Spleen (tissue), 11 donors: ENCODE results near the gene TDRD1. TPM values are rescaled to one million over a fixed set of nuclear protein-coding genes. Genes with fewer than 3 reads are reported as not detected.

Experiments used
- DNase-seq: peaks from one replicate; pipeline ENCODE4 v3.0.0-alpha.2; 2020
- H3K27ac ChIP-seq, 8 donors: fragments of 200-600 bp; sonication (generic) in 7 of 8; 1 replicate in 4 of 8; 2 replicates in 4 of 8; pipeline versions ENCODE4 v1.5.0 to v1.8.0; 2016 to 2021; ENCODE audit warnings: inconsistent platforms in 4 of 8, mild to moderate bottlenecking in 4 of 8, moderate library complexity in 1 of 8
- H3K27me3 ChIP-seq, 7 donors: fragments of 200-600 bp; sonication (generic) in 6 of 7; replicated peaks in 1 of 7; 1 replicate in 4 of 7; 2 replicates in 3 of 7; pipeline versions ENCODE4 v1.5.0 to v1.8.0; 2016 to 2021; ENCODE audit warnings: inconsistent platforms in 3 of 7, mild to moderate bottlenecking in 1 of 7
- H3K36me3 ChIP-seq, 6 donors: fragments of 200-600 bp; sonication (generic) in 5 of 6; 1 replicate in 4 of 6; 2 replicates in 2 of 6; pipeline versions ENCODE4 v1.5.0 to v1.8.0; 2016 to 2021; ENCODE audit warnings: inconsistent platforms in 2 of 6
- H3K4me1 ChIP-seq, 6 donors: fragments of 200-600 bp; sonication (generic) in 5 of 6; 1 replicate in 3 of 6; 2 replicates in 3 of 6; pipeline versions ENCODE4 v1.5.0 to v1.8.0; 2016 to 2021; ENCODE audit warnings: inconsistent platforms in 3 of 6
- H3K4me3 ChIP-seq, 8 donors: fragments of 200-600 bp; sonication (generic) in 7 of 8; 1 replicate in 4 of 8; 2 replicates in 4 of 8; pipeline versions ENCODE4 v1.5.0 to v1.8.0; 2016 to 2021; ENCODE audit warnings: inconsistent platforms in 4 of 8, mild to moderate bottlenecking in 4 of 8, moderate library complexity in 2 of 8
- H3K9me3 ChIP-seq, 8 donors: fragments of 200-600 bp; sonication (generic) in 7 of 8; 1 replicate in 4 of 8; 2 replicates in 4 of 8; pipeline versions ENCODE4 v1.5.0 to v1.8.0; 2016 to 2021; ENCODE audit warnings: inconsistent platforms in 4 of 8
- CTCF ChIP-seq, 11 experiments: fragments of 200-600 bp in 7 of 11; fragments of 450-650 bp in 4 of 11; sonication (generic) in 4 of 11; IDR thresholded peaks in 8 of 11; conservative IDR thresholded peaks in 3 of 11; 1 replicate in 7 of 11; 2 replicates in 4 of 11; pipeline versions ENCODE4 v1.4.0 to v1.8.0; 2016 to 2021; ENCODE audit warnings: antibody characterized with exemption in 11 of 11, inconsistent platforms in 4 of 11, mild to moderate bottlenecking in 1 of 11
- POLR2A ChIP-seq, 3 donors: fragments of 450-650 bp; IDR thresholded peaks; one replicate each; pipeline ENCODE4 v1.5.1; 2017; ENCODE audit warnings: antibody characterized with exemption in 3 of 3, mild to moderate bottlenecking in 1 of 3
- POLR2AphosphoS5 ChIP-seq, 3 donors: sonication (generic); formaldehyde crosslinking; IDR thresholded peaks; one replicate each; pipeline ENCODE4 v1.5.1; 2017; ENCODE audit warnings: antibody characterized with exemption in 3 of 3
- WGBS, 5 donors: extraction: QIAGEN DNeasy Blood & Tissue Kit in 3 of 5; methylation state at CpG; one replicate each; pipeline versions ENCODE4 v1.1.5 to v1.1.7; 2013 to 2018; 5-methylcytosine and 5-hydroxymethylcytosine counted together
- intact Hi-C: fragments of 100-400 bp; cut with DNase I; formaldehyde crosslinking; loops from one replicate; pipeline ENCODE4 v1.15.0; 2023; ENCODE audit warnings: low total_unique reads
- polyA plus RNA-seq, 3 donors: library from polyadenylated mRNA; stranded (reverse); fragments of 200-250 nt; gene quantifications; one replicate each; pipeline ENCODE4 v1.2.1, GENCODE V29; 2013
- total RNA-seq, 7 donors: library from RNA; depleted of rRNA in 3 of 7; stranded (reverse); fragments of >200 nt in 3 of 7; fragmentation: NEBNext Ultra II Directional in 4 of 7; extraction: Animal tissue kit (Norgen Biotek cat#: 25700) in 4 of 7; gene quantifications; one replicate each; pipeline versions ENCODE4 v1.1.0 to v1.2.1, GENCODE V29; 2016 to 2021
- donor health status: healthy with polysubstance abuse.
- donor health status: DM: no; HTN: no; CAD: no; lungs with moderate emphysema.
- donor health status: DM: no; HTN: no; CAD: no.
- donor health status: Bipolar disorder and iron deficiency.
- donor health status: healthy.
- donor health status: DM: no; HTN: no; CAD: no.
- donor health status: DM: yes; HTN: yes; CAD: no.

Gene TDRD1
- total and polyA plus RNA-seq, 10 donors, result 0.02 to 3.9 (median 0.92) TPM

- H3K4me1 ChIP-seq, result no peaks in the 10 kb centered on the region
- peaks cover 0 to 93% (median 49%) of the 10 kb centered on the region in 6 donors for H3K36me3 ChIP-seq
- intact Hi-C loops, result no loop called here
- H3K27ac ChIP-seq, result no peak overlapping the region
- no peak for DNase-seq
- H3K4me3 ChIP-seq, result no peak overlapping the region
- no peak for TF ChIP-seq POLR2AphosphoS5 (IDR thresholded peaks at IDR 0.05)
- no peak for TF ChIP-seq POLR2A (IDR thresholded peaks at IDR 0.05)
- TF ChIP-seq CTCF (IDR thresholded peaks at IDR 0.05 in 8 of 11, conservative IDR thresholded peaks at IDR 0.05 in 3 of 11), result no peak
- 90 to 96% (median 93%) methylated on average over 2 of the region's 2 CpGs for WGBS, 5 donors
- H3K9me3 ChIP-seq, result no peaks in the 10 kb centered on the region
- H3K27me3 ChIP-seq, result no peaks in the 10 kb centered on the region
These were observed 27.7 kb upstream of the TDRD1 start for GRCh38 chr10:114151486-114151885.

GRCh38 chr10:114151892-114152291 is 27.3 kb upstream of the TDRD1 start:
- Histone ChIP-seq H3K4me3 (no peak overlapping the region), H3K9me3 (no peaks in the 10 kb centered on the region), H3K27me3 (no peaks in the 10 kb centered on the region), H3K27ac (no peak overlapping the region), H3K4me1 (no peaks in the 10 kb centered on the region), H3K36me3 (peaks cover 0 to 93% (median 51%) of the 10 kb centered on the region in 6 donors)
- DNase-seq, result no peak
- TF ChIP-seq POLR2A (IDR thresholded peaks at IDR 0.05), result no peak
- TF ChIP-seq CTCF (IDR thresholded peaks at IDR 0.05 in 8 of 11, conservative IDR thresholded peaks at IDR 0.05 in 3 of 11), result no peak
- TF ChIP-seq POLR2AphosphoS5 (IDR thresholded peaks at IDR 0.05), result no peak
- intact Hi-C loops, result no loop called here
- 87 to 98% (median 92%) methylated on average over 1 of the region's 1 CpG for WGBS, 5 donors

- H3K27me3 ChIP-seq, result no peaks in the 10 kb centered on the region
These were observed 21.2 kb upstream of the TDRD1 start for GRCh38 chr10:114157912-114158311.

GRCh38 chr10:114163062-114163461 is 16.1 kb upstream of the TDRD1 start:
- DNase-seq, result no peak
- no peak for TF ChIP-seq POLR2AphosphoS5 (IDR thresholded peaks at IDR 0.05)
- no peak for TF ChIP-seq CTCF (IDR thresholded peaks at IDR 0.05 in 8 of 11, conservative IDR thresholded peaks at IDR 0.05 in 3 of 11)
- no peak for TF ChIP-seq POLR2A (IDR thresholded peaks at IDR 0.05)
- intact Hi-C loops, result no loop called here
- WGBS, 5 donors, result 56 to 63% (median 58%) methylated on average over 2 of the region's 2 CpGs
- H3K4me3 ChIP-seq, result no peak overlapping the region
- peaks cover 0 to 66% (median 6%) of the 10 kb centered on the region in 6 donors for H3K36me3 ChIP-seq
- H3K9me3 ChIP-seq, result peaks cover 0 to under 1% (median 0%) of the 10 kb centered on the region in 8 donors
- peaks cover 0 to 40% (median 12%) of the 10 kb centered on the region in 6 donors for H3K4me1 ChIP-seq
- H3K27me3 ChIP-seq, result no peaks in the 10 kb centered on the region
- no peak overlapping the region for H3K27ac ChIP-seq

More at GRCh38 chr10:114157912-114158311, 21.2 kb upstream of the TDRD1 start:
- no peak overlapping the region for H3K4me3 ChIP-seq
- peaks cover 0 to 92% (median 30%) of the 10 kb centered on the region in 6 donors for H3K36me3 ChIP-seq
- H3K27ac ChIP-seq, result no peak overlapping the region
- 94 to 100% (median 96%) methylated on average over 2 of the region's 2 CpGs for WGBS, 5 donors
- DNase-seq, result no peak
- intact Hi-C loops, result no loop called here
- no peaks in the 10 kb centered on the region for H3K9me3 ChIP-seq
- peaks cover 0 to 21% (median 3%) of the 10 kb centered on the region in 6 donors for H3K4me1 ChIP-seq
- TF ChIP-seq CTCF (IDR thresholded peaks at IDR 0.05 in 8 of 11, conservative IDR thresholded peaks at IDR 0.05 in 3 of 11), result no peak
- no peak for TF ChIP-seq POLR2A (IDR thresholded peaks at IDR 0.05)
- TF ChIP-seq POLR2AphosphoS5 (IDR thresholded peaks at IDR 0.05), result no peak
